ENCODE measurements around the gene RBM3. TPM values are rescaled to one million over a fixed set of nuclear protein-coding genes. Genes with fewer than 3 reads are reported as not detected.

The RBM3 gene
- total and polyA plus RNA-seq, 4 donors = 128 to 299 (median 240) TPM

DNA sequence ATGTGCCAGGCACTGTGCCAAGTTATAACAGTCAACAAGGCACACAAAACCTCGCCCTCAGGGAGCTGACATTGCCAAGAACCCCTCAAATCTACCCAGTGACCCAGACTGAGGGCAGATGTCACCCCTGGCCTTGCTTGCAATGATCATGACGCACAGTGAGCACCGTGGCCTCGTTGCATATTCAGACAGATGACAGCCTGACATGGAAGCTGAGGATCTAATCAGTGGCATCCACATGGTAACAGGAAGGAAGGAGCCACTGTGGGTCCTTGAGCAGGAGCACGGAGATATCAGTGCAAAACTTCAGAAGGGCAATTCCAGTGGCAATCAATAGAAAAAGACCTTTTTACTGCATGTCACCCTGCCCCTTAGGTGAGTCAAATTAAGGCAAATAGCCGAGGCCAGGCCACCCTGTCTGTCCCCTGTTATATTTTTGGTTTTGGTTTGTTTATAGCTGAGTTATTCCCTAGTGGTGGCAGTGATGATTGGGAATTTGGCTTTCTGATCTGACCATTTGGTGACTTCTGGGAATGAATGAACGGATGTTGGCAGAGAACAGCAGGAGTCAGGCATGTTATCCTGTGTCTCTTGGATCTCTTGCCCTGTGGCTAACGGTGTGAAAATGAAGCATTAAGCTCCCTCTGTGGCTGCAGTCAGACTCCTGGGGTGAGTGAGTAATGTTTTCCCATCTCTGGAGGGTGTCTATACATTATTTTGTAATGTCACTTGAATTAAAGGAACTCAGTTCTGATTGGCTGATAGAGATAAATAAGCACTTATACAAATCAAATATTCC lies 43.5 kb downstream of the RBM3 start:
- ATAC-seq (ENCODE audit: low FRiP score) (no peak), DNase-seq (no peak)
- Histone ChIP-seq H3K4me3 (ENCODE audit: low read length in 2 of 2) (no peak overlapping the region), H3K4me1 (ENCODE audit: control insufficient read depth in 1 of 2, insufficient read depth in 2 of 2, low read length in 2 of 2) (no peaks in the 10 kb centered on the region), H3K27ac (ENCODE audit: low read depth in 1 of 2, low read length in 2 of 2) (no peak overlapping the region), H3K27me3 (ENCODE audit: control insufficient read depth in 1 of 2, insufficient read depth in 2 of 2, low read length in 1 of 2) (no peaks in the 10 kb centered on the region), H3K36me3 (ENCODE audit: control insufficient read depth in 1 of 2, insufficient read depth in 2 of 2, low read length in 1 of 2) (no peaks in the 10 kb centered on the region), H3K9me3 (ENCODE audit: control insufficient read depth, low read length) (no peaks in the 10 kb centered on the region)
- WGBS, 2 donors = 38 to 42% methylated on average over 8 of the region's 8 CpGs
- intact Hi-C loops (cut with DNase I) = no loop called here

DNA sequence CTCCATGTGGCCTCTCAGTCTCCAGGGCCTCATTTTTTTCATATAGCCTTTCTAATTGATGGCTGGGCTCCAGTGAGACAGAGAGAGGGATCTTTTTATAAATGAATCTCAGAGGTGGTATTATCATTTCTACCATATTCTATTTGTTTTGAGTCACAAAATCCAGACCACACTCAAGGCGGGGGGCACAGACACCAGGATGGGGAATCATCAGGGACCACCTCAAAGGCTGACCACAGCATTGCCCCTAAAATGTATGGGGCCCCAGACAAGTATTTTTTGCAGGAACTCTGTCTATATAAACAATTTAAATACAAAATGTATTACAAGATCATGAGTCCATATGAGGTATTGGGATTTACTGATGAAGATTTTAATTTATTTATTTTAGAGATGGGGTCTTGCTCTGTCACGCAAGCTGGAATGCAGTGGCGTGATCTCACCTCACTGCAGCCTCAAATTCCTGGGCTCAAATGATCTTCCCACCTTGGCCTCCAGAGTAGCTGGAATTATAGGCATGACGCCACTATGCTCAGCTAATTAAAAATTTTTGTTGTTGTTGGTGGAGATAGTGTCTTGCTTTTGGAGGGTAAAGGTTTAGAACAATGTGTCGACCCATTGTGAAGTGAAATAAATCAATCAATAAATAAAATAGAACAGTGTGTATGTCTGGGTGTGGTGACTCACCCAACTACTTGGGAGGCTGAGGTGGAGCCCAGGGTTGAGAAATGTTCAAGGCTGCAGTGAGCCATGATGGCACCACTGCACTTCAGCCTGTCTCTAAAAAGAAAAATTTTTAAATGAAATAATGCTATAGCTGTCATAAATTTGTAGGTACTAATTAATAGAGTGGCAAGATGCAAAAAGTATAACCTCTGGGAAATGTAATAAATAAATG lies 52.4 kb downstream of the RBM3 start:
- no peak for DNase-seq
- H3K4me3 ChIP-seq (ENCODE audit: low read length in 2 of 2) = no peak overlapping the region
- no peak overlapping the region for H3K27ac ChIP-seq (ENCODE audit: low read depth in 1 of 2, low read length in 2 of 2)
- no peak for ATAC-seq (ENCODE audit: low FRiP score)
- H3K4me1 ChIP-seq (ENCODE audit: control insufficient read depth in 1 of 2, insufficient read depth in 2 of 2, low read length in 2 of 2) = no peaks in the 10 kb centered on the region
- no peaks in the 10 kb centered on the region for H3K36me3 ChIP-seq (ENCODE audit: control insufficient read depth in 1 of 2, insufficient read depth in 2 of 2, low read length in 1 of 2)
- H3K27me3 ChIP-seq (ENCODE audit: control insufficient read depth in 1 of 2, insufficient read depth in 2 of 2, low read length in 1 of 2) = no peaks in the 10 kb centered on the region
- 73 to 85% methylated on average over 5 of the region's 5 CpGs for WGBS, 2 donors
- H3K9me3 ChIP-seq (ENCODE audit: control insufficient read depth, low read length) = no peaks in the 10 kb centered on the region
- intact Hi-C loops (cut with DNase I) = no loop called here

Other genes with a start within 250 kb of the RBM3 start
- gene SSX3, start 217.8 kb upstream of the RBM3 start, total RNA-seq = not detected
- gene SSX3, start 217.8 kb upstream of the RBM3 start, polyA plus RNA-seq = not detected
- not detected for gene SSX4, start 190.9 kb upstream of the RBM3 start, total RNA-seq
- gene SSX4, start 190.9 kb upstream of the RBM3 start, polyA plus RNA-seq = not detected
- not detected for gene SSX4B, start 162.5 kb upstream of the RBM3 start, total RNA-seq
- gene SSX4B, start 162.5 kb upstream of the RBM3 start, polyA plus RNA-seq = not detected
- gene SLC38A5, start 104.2 kb upstream of the RBM3 start, total RNA-seq = 10 to 100 TPM; 11.8 to 13.2 TPM
- gene SLC38A5, start 104.2 kb upstream of the RBM3 start, polyA plus RNA-seq = 1 to 10 TPM; 6.0 to 8.5 TPM
- gene FTSJ1, start 98.3 kb upstream of the RBM3 start, total RNA-seq = 10 to 100 TPM; 32.7 to 38.4 TPM
- 10 to 100 TPM; 28.5 to 45.1 TPM for gene FTSJ1, start 98.3 kb upstream of the RBM3 start, polyA plus RNA-seq
- 10 to 100 TPM; 10.3 to 12.0 TPM for gene PORCN, start 65.5 kb upstream of the RBM3 start, total RNA-seq
- 10 to 100 TPM in 1 of 2 donors, 1 to 10 TPM in 1; 4.5 to 18.7 TPM for gene PORCN, start 65.5 kb upstream of the RBM3 start, polyA plus RNA-seq
- 10 to 100 TPM; 12.6 to 15.4 TPM for gene EBP, start 52.7 kb upstream of the RBM3 start, total RNA-seq
- gene EBP, start 52.7 kb upstream of the RBM3 start, polyA plus RNA-seq = 10 to 100 TPM; 21.7 to 32.7 TPM
- 10 to 100 TPM; 15.2 to 16.7 TPM for gene TBC1D25, start 34.8 kb upstream of the RBM3 start, total RNA-seq
- 1 to 10 TPM; 4.6 to 8.4 TPM for gene TBC1D25, start 34.8 kb upstream of the RBM3 start, polyA plus RNA-seq
- 100 to 1,000 TPM; 110 to 112 TPM for gene WDR13, start 23.0 kb downstream of the RBM3 start, total RNA-seq
- gene WDR13, start 23.0 kb downstream of the RBM3 start, polyA plus RNA-seq = 100 to 1,000 TPM; 103 to 337 TPM
- 10 to 100 TPM; 12.4 to 19.9 TPM for gene WAS, start 109.3 kb downstream of the RBM3 start, total RNA-seq
- gene WAS, start 109.3 kb downstream of the RBM3 start, polyA plus RNA-seq = 1 to 10 TPM in 1 of 2 donors, under 1 TPM in 1; 0.90 to 9.6 TPM
- 1 to 10 TPM; 2.6 to 3.0 TPM for gene SUV39H1, start 122.2 kb downstream of the RBM3 start, total RNA-seq
- 1 to 10 TPM in 1 of 2 donors, under 1 TPM in 1; 0.88 to 3.2 TPM for gene SUV39H1, start 122.2 kb downstream of the RBM3 start, polyA plus RNA-seq
- not detected for gene GLOD5, start 187.3 kb downstream of the RBM3 start, total RNA-seq
- 1 to 10 TPM in 1 of 2 donors, not detected in 1; 5.3 TPM for gene GLOD5, start 187.3 kb downstream of the RBM3 start, polyA plus RNA-seq
- under 1 TPM in 1 of 2 donors, not detected in 1; 0.57 TPM for gene GATA1, start 212.1 kb downstream of the RBM3 start, total RNA-seq
- gene GATA1, start 212.1 kb downstream of the RBM3 start, polyA plus RNA-seq = not detected
- 10 to 100 TPM; 77.6 to 89.4 TPM for gene HDAC6, start 227.6 kb downstream of the RBM3 start, total RNA-seq
- gene HDAC6, start 227.6 kb downstream of the RBM3 start, polyA plus RNA-seq = 100 to 1,000 TPM in 1 of 2 donors, 10 to 100 TPM in 1; 28.0 to 229 TPM

Data from aorta (tissue), 5 donors.